OCI-LY7 (cell line): ENCODE results near the gene C21orf91. TPM values are rescaled to one million over a fixed set of nuclear protein-coding genes. Genes with fewer than 3 reads are reported as not detected.

Experiments used
- BruUV-seq: library from RNA; stranded (reverse); fragments of 400-500 nt; replicated peaks from 2 replicates; lab custom pipeline; 2021; lab: Mats Ljungman, UMichigan
- CTCF ChIA-PET: fragments of 300-600 bp; sonication (Branson Sonifier 250); formaldehyde crosslinking; loops from one replicate; lab custom pipeline; 2022; ENCODE audit warnings: antibody characterized with exemption; ENCODE audit not compliant: unreplicated experiment; lab: Charles Lee
- POLR2A ChIA-PET: fragments of 300-600 bp; sonication (Branson Sonifier 250); formaldehyde crosslinking; loops from one replicate; lab custom pipeline; 2022; ENCODE audit warnings: antibody characterized with exemption; lab: Charles Lee
- DNase-seq: peaks from one replicate; pipeline ENCODE4 v3.0.0-alpha.2; 2015; ENCODE audit warnings: low spot score
- H2AFZ ChIP-seq: fragments of 200-600 bp; sonication (generic), shearing (Covaris generic); 2 replicates; pipeline ENCODE4 v1.6.1; 2014; ENCODE audit warnings: mild to moderate bottlenecking, antibody characterized with exemption, low read length, moderate library complexity
- H3K27ac ChIP-seq: fragments of 200-600 bp; sonication (generic); 2 replicates; pipeline ENCODE4 v1.5.1; 2014; ENCODE audit warnings: mixed run types, low read depth, mild to moderate bottlenecking, moderate library complexity, low read length, inconsistent platforms; ENCODE audit not compliant: poor library complexity, severe bottlenecking
- H3K36me3 ChIP-seq: fragments of 200-600 bp; sonication (generic); 2 replicates; pipeline ENCODE4 v1.6.1; 2014; ENCODE audit warnings: mild to moderate bottlenecking, antibody characterized with exemption, low read length, moderate library complexity, mixed read lengths; ENCODE audit not compliant: insufficient read depth
- H3K4me1 ChIP-seq: fragments of 200-600 bp; sonication (generic); 2 replicates; pipeline ENCODE4 v1.5.1; 2014; ENCODE audit warnings: mild to moderate bottlenecking, low read length; ENCODE audit not compliant: insufficient read depth, poor library complexity, severe bottlenecking
- H3K4me2 ChIP-seq: fragments of 200-600 bp; sonication (generic); 2 replicates; pipeline ENCODE4 v1.6.1; 2014; ENCODE audit warnings: mild to moderate bottlenecking, low read length
- H3K4me3 ChIP-seq: fragments of 200-600 bp; sonication (generic); 2 replicates; pipeline ENCODE4 v1.5.1; 2014; ENCODE audit warnings: mild to moderate bottlenecking, low read depth, low read length; ENCODE audit not compliant: poor library complexity, severe bottlenecking
- H3K79me2 ChIP-seq: fragments of 200-600 bp; sonication (generic); 2 replicates; pipeline ENCODE4 v1.6.1; 2016; ENCODE audit warnings: low read depth, mild to moderate bottlenecking, low read length, moderate library complexity, mixed read lengths; ENCODE audit not compliant: insufficient read depth
- H3K9me2 ChIP-seq: fragments of 200-600 bp; sonication (generic); 2 replicates; pipeline ENCODE4 v1.6.1; 2016; ENCODE audit warnings: mild to moderate bottlenecking, low read length, mixed read lengths; ENCODE audit not compliant: insufficient read depth
- H3K9me3 ChIP-seq: fragments of 200-600 bp; sonication (generic); 2 replicates; pipeline ENCODE4 v1.6.1; 2014; ENCODE audit warnings: mild to moderate bottlenecking, mixed run types, low read length, mixed read lengths
- H4K20me1 ChIP-seq: fragments of 200-600 bp; sonication (generic); 2 replicates; pipeline ENCODE4 v1.6.1; 2014; ENCODE audit warnings: mild to moderate bottlenecking, antibody characterized with exemption, low read length, moderate library complexity, mixed read lengths; ENCODE audit not compliant: insufficient read depth
- EZH2phosphoT487 ChIP-seq: fragments of 200-600 bp; sonication (generic); IDR thresholded peaks from 2 replicates; pipeline ENCODE4 v1.6.1; 2018; ENCODE audit warnings: low read depth, borderline replicate concordance, mild to moderate bottlenecking, mixed run types, antibody characterized with exemption, low read length, moderate library complexity, mixed read lengths
- intact Hi-C: fragments of 100-400 bp; cut with micrococcal nuclease; formaldehyde crosslinking; loops from one replicate; pipeline ENCODE4 v1.10.0; 2022; ENCODE audit not compliant: unreplicated experiment
- total RNA-seq, 2 experiments: library from RNA; depleted of rRNA in 1 of 2; stranded (reverse); fragments of >200 nt in 1 of 2; shearing (Covaris generic) in 1 of 2; gene quantifications; 2 replicates each; pipeline ENCODE4 v1.2.3, GENCODE V29; 2014 to 2022
- TF ChIP-seq, protein P1 (sequence below): fragments of 200-600 bp; sonication (generic); conservative IDR thresholded peaks from 2 replicates; pipeline ENCODE4 v1.5.1; 2014; ENCODE audit warnings: mild to moderate bottlenecking, antibody characterized with exemption, low read length, moderate library complexity, mixed read lengths

Gene C21orf91
- total RNA-seq, 2 experiments from 2014 or later, result 15.8 to 32.8 TPM

DNA sequence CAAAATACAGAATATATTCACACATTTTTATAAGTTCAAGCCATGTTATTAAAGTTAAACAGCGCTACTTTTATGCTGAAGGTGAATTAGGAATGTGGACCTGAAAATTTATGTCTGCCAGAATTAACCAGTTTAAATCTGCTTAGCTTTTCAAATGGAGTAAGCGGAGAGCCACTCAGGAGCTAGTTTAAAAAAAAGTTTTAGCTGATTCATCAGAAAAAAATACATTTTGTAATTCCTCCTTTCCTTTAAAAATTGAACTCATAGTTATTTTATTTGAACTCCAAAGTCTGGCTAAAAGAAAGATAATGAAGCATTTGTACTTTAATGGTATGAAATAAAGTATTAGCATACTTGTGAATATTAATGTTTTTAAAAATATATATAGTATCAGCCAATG lies 21.2 kb downstream of the C21orf91 start:
- intact Hi-C loops, result no loop called here
- no peak overlapping the region for H3K27ac ChIP-seq

DNA sequence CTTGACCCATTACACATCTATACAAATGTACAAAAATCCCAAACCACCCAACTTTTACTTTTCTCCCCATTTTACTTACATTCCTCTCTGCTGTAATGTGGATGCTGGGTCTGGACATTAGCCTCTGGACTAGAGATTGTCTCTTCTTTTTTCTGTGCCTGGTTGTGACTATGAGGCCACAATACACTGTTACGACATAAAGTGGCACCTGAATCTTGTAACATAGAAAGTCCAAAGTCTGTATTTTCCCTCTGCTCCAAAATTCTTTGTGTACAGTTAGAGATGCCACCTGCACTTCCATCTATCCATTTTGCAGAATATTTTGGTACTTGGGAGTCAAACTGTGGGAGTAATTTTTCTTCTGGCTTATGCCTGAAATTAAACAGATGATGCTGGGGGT lies 22.7 kb downstream of the C21orf91 start:
- POLR2A ChIA-PET, result interaction anchor here (3.4 kb wide), 1 partner anchor 13 kb away, joined by 27 read pairs; no protein-coding TSS in a partner anchor
- H3K27ac ChIP-seq, result no peak overlapping the region
- intact Hi-C loops, result no loop called here

More for the DNA sequence above, 21.2 kb downstream of the C21orf91 start:
- no peaks in the 10 kb centered on the region for H3K9me3 ChIP-seq
- BruUV-seq, result no TSS peak
- no peaks in the 10 kb centered on the region for H4K20me1 ChIP-seq
- peaks cover 72% of the 10 kb centered on the region for H3K36me3 ChIP-seq
- no peaks in the 10 kb centered on the region for H3K9me2 ChIP-seq
- peaks cover 23% of the 10 kb centered on the region for H3K4me1 ChIP-seq
- H3K4me3 ChIP-seq, result no peak overlapping the region
- POLR2A ChIA-PET, result interaction anchor here (1.0 to 2.8 kb wide), 8 partner anchors 8 to 20 kb away, joined by 3 to 13 read pairs (median 8); partner anchors contain the start of gene C21orf91
- DNase-seq, result no peak
- H3K79me2 ChIP-seq, result peaks cover 36% of the 10 kb centered on the region; the same call in 1 of the 2 replicates
- no peak overlapping the region for H3K4me2 ChIP-seq
- no peak overlapping the region for H2AFZ ChIP-seq
- TF ChIP-seq EZH2phosphoT487, result no peak
- TF ChIP-seq, protein P1, sequence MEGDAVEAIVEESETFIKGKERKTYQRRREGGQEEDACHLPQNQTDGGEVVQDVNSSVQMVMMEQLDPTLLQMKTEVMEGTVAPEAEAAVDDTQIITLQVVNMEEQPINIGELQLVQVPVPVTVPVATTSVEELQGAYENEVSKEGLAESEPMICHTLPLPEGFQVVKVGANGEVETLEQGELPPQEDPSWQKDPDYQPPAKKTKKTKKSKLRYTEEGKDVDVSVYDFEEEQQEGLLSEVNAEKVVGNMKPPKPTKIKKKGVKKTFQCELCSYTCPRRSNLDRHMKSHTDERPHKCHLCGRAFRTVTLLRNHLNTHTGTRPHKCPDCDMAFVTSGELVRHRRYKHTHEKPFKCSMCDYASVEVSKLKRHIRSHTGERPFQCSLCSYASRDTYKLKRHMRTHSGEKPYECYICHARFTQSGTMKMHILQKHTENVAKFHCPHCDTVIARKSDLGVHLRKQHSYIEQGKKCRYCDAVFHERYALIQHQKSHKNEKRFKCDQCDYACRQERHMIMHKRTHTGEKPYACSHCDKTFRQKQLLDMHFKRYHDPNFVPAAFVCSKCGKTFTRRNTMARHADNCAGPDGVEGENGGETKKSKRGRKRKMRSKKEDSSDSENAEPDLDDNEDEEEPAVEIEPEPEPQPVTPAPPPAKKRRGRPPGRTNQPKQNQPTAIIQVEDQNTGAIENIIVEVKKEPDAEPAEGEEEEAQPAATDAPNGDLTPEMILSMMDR, result no peak
- CTCF ChIA-PET, result no interaction called here

DNA sequence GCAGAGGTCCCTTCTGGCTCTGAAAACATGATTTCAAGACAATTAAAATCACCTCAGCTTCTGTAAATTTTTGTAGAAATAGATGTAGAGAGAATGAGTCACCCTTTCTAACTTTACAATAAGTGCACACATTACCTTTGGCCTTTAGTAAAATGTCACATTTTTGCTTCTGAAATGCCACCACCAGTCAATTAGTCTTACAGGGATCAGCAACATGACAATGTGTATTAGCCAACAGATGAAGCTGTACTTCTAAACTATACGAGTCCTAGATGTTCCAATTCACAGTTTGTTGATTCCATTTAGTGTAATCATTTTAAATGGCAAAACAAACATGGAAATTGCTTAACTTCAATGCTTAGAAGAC lies 23.1 kb downstream of the C21orf91 start:
- CTCF ChIA-PET, result interaction anchor here (1.5 kb wide), 1 partner anchor 12 kb away, joined by 4 read pairs; no protein-coding TSS in a partner anchor
- Histone ChIP-seq H2AFZ (no peak overlapping the region), H3K79me2 (peaks cover 36% of the 10 kb centered on the region; the same call in 1 of the 2 replicates), H3K9me2 (no peaks in the 10 kb centered on the region), H3K9me3 (no peaks in the 10 kb centered on the region), H3K36me3 (peaks cover 74% of the 10 kb centered on the region), H3K4me1 (peaks cover 23% of the 10 kb centered on the region), H4K20me1 (no peaks in the 10 kb centered on the region), H3K4me2 (no peak overlapping the region), H3K27ac (no peak overlapping the region), H3K4me3 (no peak overlapping the region)
- TF ChIP-seq EZH2phosphoT487, result no peak
- TF ChIP-seq, protein P1, result no peak
- intact Hi-C loops, result no loop called here
- POLR2A ChIA-PET, result interaction anchor here (0.6 to 3.4 kb wide), 4 partner anchors 8 to 276 kb away, joined by 3 to 27 read pairs (median 6); no protein-coding TSS in a partner anchor
- no peak for DNase-seq
- BruUV-seq, result no TSS peak

More for the DNA sequence above, 22.7 kb downstream of the C21orf91 start:
- CTCF ChIA-PET, result no interaction called here
- Histone ChIP-seq H3K9me3 (no peaks in the 10 kb centered on the region), H3K4me3 (no peak overlapping the region), H3K4me2 (no peak overlapping the region), H3K9me2 (no peaks in the 10 kb centered on the region), H2AFZ (no peak overlapping the region), H3K36me3 (peaks cover 73% of the 10 kb centered on the region), H3K4me1 (peaks cover 23% of the 10 kb centered on the region), H4K20me1 (no peaks in the 10 kb centered on the region), H3K79me2 (peaks cover 36% of the 10 kb centered on the region; the same call in 1 of the 2 replicates)
- DNase-seq, result no peak
- no TSS peak for BruUV-seq
- TF ChIP-seq, protein P1, result no peak
- no peak for TF ChIP-seq EZH2phosphoT487
